HFFc6 (cell line): ENCODE data around the gene PRCD. TPM values are rescaled to one million over a fixed set of nuclear protein-coding genes. Genes with fewer than 3 reads are reported as not detected.

Experiments used
- DNase-seq: peaks from one replicate; pipeline ENCODE4 v3.0.0-alpha.2; 2018
- H3K27ac Mint-ChIP-seq: 2 replicates; pipeline ENCODE4 v1.8.0; 2020; ENCODE audit warnings: mild to moderate bottlenecking, mixed read lengths
- H3K27me3 Mint-ChIP-seq: 2 replicates; pipeline ENCODE4 v1.8.0; 2021; ENCODE audit warnings: mild to moderate bottlenecking, moderate library complexity, mixed read lengths; ENCODE audit not compliant: insufficient read depth
- H3K36me3 Mint-ChIP-seq: 2 replicates; pipeline ENCODE4 v1.8.0; 2021; ENCODE audit warnings: low read depth, mixed read lengths
- H3K4me1 Mint-ChIP-seq: 2 replicates; pipeline ENCODE4 v1.8.0; 2020; ENCODE audit warnings: low read depth, mixed read lengths
- H3K4me3 Mint-ChIP-seq: 2 replicates; pipeline ENCODE4 v1.8.0; 2020; ENCODE audit warnings: mild to moderate bottlenecking, moderate library complexity, mixed read lengths
- H3K9me3 Mint-ChIP-seq: 2 replicates; pipeline ENCODE4 v1.8.0; 2020; ENCODE audit warnings: mild to moderate bottlenecking, mixed read lengths
- total RNA-seq, 6 experiments: library from RNA; stranded (reverse); fragmentation: NEBNext Ultra II Directional; extraction: Animal tissue kit (Norgen Biotek cat#: 25700); gene quantifications; 2 replicates in 1 of 6; 3 replicates in 5 of 6; pipeline ENCODE4 v1.2.3, GENCODE V29; 2021
- TF ChIP-seq, protein P1 (sequence below): fragments of 200-600 bp; sonication (generic); IDR thresholded peaks from 2 replicates; pipeline ENCODE4 v1.5.0; 2021; ENCODE audit warnings: antibody characterized with exemption, mild to moderate bottlenecking

The PRCD gene
- total RNA-seq, 6 experiments from 2014 or later, result not detected

DNA sequence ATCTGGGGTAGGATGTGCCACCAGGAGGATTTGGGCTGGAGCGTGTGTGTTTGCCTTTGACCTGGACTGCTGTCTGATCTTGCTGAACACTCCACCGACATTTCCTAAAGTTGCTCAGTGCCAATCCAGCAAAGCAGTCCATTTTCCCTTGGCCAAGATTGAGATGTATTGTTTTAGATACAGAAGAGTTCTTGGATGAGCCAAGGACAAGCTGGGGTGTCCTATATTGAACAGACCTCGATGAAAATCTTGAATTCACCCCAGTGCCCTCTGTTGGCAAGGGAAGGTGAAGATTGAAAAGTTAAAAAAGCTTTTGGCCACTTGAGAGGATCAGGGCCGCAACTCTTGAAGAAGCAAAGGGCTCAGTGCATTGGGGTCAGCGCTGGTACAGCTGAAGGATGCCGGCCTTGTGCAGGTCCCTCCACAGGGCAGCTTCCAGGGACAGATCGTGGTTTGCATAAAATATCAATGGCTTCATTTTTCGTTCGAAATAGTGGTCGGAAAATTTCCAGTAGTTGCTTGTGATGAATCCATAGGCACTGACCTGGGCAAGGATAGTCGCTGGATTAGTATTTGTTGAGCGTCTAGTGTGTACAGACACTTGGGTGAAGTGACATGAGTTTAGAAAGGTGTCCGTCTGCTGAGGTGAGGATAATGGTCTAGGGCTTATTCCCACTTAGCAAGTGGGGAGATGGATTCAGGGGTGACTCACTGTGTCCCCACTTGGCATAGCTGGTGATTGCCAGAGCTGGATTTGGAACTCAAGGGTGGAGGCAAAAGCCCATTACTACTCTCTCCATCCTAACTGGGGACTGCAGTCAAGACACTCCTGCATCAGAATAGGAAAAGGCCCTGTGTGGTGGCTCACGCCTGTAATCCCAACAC, 26.1 kb downstream of the PRCD start:
- Mint-ChIP-seq H3K36me3 (peaks cover 45% of the 10 kb centered on the region), H3K27ac (peak overlapping the region; percentile 68), H3K4me1 (peaks cover 55% of the 10 kb centered on the region), H3K9me3 (peaks cover 2% of the 10 kb centered on the region; the same call in 1 of the 2 replicates), H3K27me3 (peaks cover 4% of the 10 kb centered on the region), H3K4me3 (no peak overlapping the region)
- DNase-seq, result no peak
- TF ChIP-seq, protein P1, sequence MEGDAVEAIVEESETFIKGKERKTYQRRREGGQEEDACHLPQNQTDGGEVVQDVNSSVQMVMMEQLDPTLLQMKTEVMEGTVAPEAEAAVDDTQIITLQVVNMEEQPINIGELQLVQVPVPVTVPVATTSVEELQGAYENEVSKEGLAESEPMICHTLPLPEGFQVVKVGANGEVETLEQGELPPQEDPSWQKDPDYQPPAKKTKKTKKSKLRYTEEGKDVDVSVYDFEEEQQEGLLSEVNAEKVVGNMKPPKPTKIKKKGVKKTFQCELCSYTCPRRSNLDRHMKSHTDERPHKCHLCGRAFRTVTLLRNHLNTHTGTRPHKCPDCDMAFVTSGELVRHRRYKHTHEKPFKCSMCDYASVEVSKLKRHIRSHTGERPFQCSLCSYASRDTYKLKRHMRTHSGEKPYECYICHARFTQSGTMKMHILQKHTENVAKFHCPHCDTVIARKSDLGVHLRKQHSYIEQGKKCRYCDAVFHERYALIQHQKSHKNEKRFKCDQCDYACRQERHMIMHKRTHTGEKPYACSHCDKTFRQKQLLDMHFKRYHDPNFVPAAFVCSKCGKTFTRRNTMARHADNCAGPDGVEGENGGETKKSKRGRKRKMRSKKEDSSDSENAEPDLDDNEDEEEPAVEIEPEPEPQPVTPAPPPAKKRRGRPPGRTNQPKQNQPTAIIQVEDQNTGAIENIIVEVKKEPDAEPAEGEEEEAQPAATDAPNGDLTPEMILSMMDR, result no peak

DNA sequence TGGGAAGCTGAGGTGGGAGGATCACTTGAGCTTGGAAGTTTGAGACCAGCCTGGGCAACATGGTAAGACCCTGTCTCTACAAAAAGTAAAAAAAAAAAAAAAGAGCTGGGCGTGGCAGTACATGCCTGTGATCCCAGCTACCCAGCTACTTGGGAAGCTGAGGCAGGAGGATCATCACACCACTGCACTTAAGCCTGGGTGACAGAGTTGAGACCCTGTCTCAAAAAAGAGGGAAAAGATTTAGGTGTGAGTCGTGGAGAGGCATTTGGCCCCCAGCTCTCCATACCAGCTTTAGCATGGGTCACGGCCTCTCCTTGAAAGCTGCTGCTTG, 26.7 kb downstream of the PRCD start:
- peaks cover 4% of the 10 kb centered on the region for H3K27me3 Mint-ChIP-seq
- H3K36me3 Mint-ChIP-seq, result peaks cover 43% of the 10 kb centered on the region
- H3K27ac Mint-ChIP-seq, result no peak overlapping the region
- no peak overlapping the region for H3K4me3 Mint-ChIP-seq
- H3K9me3 Mint-ChIP-seq, result peaks cover 5% of the 10 kb centered on the region; the same call in 1 of the 2 replicates
- TF ChIP-seq, protein P1, result no peak
- no peak for DNase-seq
- H3K4me1 Mint-ChIP-seq, result peaks cover 49% of the 10 kb centered on the region

DNA sequence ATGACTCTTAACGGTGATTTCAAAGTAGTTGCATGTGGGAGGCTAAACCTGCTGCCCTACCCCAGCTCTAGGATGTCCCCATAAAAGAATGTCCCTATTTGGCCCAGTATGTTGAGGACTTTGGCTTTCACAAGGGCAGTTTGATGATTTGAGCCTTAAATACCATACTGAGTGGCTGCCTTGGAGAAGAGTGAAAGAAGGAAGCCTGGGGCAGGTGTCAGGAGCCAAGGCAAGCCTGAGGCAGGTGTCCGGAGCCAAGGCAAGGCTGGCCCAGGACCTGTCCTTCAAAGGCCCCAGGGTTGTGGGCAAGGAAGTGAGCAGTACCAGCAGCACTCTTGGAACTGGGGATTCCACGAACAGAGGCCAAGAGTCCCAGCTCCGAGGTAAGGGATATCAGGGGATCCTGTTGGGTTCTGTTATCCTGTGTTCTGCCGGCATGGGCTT, 27.2 kb downstream of the PRCD start:
- no peak for DNase-seq
- TF ChIP-seq, protein P1, result no peak
- peaks cover 45% of the 10 kb centered on the region for H3K4me1 Mint-ChIP-seq
- peak overlapping the region; percentile 42; the same call in 1 of the 2 replicates for H3K27ac Mint-ChIP-seq
- peaks cover 39% of the 10 kb centered on the region for H3K36me3 Mint-ChIP-seq
- H3K4me3 Mint-ChIP-seq, result no peak overlapping the region
- peaks cover 5% of the 10 kb centered on the region; the same call in 1 of the 2 replicates for H3K9me3 Mint-ChIP-seq
- H3K27me3 Mint-ChIP-seq, result no peaks in the 10 kb centered on the region; the same call in none of the 2 replicates

DNA sequence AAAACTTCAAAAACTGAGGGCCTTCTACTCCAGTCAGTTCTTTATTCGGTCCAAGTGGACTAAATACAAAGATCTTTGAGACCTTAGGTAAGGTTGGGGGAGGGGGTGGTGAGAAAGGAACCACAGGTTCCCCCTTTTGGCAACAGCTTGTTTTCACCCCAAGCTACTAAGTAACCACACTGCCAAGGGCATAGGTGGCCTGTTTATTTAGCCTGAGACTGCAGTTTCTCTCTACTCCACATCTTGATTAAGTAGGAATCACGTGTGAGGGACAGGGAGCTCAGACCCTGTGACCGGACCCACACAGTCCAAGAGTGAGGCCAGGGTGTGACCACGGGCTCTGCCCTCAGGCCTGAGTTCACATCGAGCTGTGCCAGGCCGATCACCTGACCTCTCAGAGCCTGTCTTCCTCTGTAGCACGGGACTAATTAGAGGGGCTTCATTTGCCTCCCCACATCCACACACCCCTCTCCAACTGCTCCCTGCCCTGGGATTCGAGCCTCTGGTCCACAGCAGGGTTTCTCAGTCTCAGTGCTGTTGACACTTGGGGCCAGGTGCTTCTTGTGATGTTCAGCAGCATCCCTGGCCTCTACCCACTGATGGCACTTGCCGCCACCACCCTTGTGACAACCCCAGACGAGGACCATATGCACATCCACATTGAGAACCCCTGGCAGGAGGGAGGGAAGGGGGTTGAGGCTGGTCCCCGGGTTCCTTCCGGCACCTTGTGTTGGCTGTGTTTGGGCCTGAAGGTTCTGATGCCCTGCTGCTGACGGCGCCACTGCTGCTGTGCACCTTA, 28.0 kb downstream of the PRCD start:
- Mint-ChIP-seq H3K9me3 (peaks cover 5% of the 10 kb centered on the region; the same call in 1 of the 2 replicates), H3K36me3 (peaks cover 39% of the 10 kb centered on the region), H3K27me3 (no peaks in the 10 kb centered on the region; the same call in none of the 2 replicates), H3K4me1 (peaks cover 36% of the 10 kb centered on the region), H3K4me3 (no peak overlapping the region), H3K27ac (no peak overlapping the region)
- DNase-seq, result no peak
- TF ChIP-seq, protein P1, result no peak

DNA sequence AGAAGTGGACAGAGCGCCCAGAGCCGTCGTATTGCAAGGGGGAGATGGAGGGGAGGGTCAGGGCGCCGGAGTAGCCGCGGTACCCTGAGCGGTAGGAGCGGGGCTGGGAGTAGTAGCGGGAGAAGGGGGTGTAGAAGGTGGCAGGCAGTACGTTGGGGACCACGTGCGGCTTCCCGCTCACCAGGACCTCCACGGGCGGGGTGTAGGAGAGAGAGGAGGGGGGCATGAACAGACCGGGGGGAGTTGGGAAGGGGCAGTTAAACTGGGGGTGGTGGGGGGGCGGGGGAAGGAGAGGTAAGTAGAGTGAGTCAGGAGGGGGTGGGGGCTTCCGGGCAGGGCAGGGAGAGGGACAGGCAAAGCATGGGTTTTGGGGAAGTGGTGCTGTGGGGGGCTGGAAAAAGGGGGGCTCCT, 29.0 kb downstream of the PRCD start:
- no peak for DNase-seq
- Mint-ChIP-seq H3K9me3 (peaks cover 5% of the 10 kb centered on the region; the same call in 1 of the 2 replicates), H3K27ac (no peak overlapping the region), H3K27me3 (no peaks in the 10 kb centered on the region; the same call in none of the 2 replicates), H3K36me3 (peaks cover 33% of the 10 kb centered on the region), H3K4me1 (peaks cover 30% of the 10 kb centered on the region), H3K4me3 (no peak overlapping the region)
- TF ChIP-seq, protein P1, result no peak
